Activated T-cell treated with anti-CD3 and anti-CD28 coated beads, Interleukin-2, amount 50 U/mL, for 48 hours (primary cell): ENCODE results near the gene ACSF3.
"Not testable (repeated sequence)": the region's sequence is repeated elsewhere in the genome, so short reads cannot be mapped to it uniquely, and the experiment has no call there.

Experiments used
- DNase-seq, 2 experiments: peaks; one replicate each; pipeline ENCODE4 v3.0.0-alpha.2; 2020

ACSF3 gene

DNA sequence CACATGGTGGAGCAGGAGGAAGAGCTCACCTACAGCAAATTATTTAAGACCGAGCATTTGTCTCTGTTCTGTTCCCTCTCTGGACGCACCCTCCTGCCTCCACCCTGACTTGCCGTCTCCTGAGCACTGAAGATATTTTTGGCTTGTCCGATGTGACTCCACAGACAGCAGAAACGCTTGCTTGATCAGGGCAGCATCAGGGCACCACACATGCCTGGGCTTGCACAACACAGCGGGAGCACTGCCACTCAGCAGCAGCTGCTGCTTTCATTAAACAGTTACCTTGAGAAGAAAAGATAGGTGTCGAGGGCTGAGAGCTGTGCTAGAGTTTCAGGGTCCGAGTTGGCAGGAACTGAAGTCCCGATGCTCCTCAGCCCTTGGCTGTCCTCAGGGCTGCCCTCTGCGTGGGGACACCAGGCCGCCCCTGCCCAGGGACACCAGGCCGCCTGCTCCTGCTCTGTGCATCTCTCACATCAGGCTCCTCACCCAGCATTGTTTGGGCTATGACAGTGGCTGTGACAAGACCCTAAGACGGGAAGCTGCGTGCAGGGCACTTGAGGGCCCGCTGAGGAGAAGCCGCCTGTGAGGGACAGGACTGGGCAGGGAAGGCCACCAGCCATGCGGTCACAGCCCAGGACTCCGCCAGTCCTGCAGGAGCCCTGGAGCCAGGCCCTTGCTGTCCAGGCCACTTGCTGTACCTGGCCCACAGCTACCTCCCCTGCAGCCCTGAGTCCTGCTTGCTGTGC lies 56.6 kb downstream of the ACSF3 start:
- DNase-seq, result no peak

DNA sequence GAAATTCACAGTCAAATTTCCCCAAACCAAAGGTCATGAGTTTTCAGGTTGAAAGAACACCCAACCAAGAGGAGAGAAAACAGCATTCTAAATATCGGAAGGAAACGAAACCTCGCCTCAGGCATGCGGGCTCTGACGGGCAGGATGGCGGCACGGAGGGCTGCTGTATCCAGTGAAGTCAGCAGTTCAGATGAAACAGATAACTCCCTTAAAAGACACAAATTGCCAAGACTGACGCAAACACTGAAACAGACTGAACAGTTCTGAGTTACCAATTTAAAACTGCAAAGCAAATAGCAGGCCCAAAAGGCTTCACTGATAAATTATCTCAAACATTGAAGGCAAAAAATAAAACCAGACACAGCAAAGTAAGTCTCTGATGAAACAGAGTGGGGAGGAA lies 57.3 kb downstream of the ACSF3 start:
- DNase-seq, result no peak

DNA sequence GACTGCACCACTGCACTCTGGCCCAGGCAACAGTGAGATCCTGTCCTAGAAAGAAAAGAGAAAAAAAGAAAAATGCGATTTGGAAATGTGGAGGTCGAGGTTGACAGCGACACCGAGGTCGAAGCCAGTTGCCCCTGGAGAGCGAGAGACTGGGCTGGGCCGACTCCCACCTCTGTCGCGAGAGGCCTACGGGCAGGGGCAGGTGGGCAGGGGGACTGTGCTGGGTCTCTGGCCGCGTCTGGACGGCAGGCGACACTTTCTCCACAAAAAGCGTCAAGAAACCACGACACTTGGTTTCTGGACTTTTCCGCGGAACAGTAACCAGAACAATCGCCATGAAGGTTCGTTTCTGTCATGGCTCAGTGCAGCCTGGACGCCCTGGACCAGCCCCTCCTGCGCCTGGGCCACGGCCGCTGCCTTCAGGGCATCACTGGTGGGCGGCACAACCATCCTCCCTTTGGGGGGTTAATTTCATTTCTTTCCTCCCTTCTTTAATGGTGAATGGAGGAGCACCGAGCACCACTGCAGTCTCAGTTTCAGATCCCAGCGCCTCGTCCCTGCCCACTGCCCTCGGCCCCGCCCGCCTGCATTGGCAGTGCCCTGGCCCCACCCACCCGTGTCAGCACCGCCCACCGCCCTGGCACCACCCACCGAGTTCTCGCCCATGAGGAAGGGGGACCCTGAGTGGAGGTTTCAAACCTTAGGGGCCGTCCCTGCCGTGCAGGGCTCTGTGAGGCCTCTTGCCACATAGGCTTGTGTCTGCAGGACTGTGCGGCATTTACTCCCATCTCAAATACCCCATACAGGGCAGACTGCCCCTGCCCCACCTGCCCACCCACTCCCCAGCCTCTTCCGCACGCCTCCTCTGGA lies 59.4 kb downstream of the ACSF3 start:
- no peak for DNase-seq

DNA sequence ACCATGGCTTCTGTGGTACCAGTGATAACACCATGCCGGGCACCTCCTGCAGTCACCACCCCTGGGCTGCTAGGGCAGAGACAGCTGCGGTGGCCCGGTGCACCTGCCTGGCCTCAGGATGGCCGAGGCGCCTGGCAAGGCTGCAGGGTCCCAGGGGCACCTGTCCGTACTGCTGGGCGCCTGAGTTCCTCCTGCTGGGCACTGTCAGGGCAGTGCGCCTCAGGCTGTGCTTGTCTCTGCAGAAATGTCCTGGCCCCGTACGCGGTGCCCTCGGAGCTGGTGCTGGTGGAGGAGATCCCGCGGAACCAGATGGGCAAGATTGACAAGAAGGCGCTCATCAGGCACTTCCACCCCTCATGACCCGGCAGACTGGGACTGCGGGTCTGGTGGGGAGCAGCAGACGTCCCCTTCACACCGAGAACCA lies 60.2 kb downstream of the ACSF3 start:
- no peak for DNase-seq

DNA sequence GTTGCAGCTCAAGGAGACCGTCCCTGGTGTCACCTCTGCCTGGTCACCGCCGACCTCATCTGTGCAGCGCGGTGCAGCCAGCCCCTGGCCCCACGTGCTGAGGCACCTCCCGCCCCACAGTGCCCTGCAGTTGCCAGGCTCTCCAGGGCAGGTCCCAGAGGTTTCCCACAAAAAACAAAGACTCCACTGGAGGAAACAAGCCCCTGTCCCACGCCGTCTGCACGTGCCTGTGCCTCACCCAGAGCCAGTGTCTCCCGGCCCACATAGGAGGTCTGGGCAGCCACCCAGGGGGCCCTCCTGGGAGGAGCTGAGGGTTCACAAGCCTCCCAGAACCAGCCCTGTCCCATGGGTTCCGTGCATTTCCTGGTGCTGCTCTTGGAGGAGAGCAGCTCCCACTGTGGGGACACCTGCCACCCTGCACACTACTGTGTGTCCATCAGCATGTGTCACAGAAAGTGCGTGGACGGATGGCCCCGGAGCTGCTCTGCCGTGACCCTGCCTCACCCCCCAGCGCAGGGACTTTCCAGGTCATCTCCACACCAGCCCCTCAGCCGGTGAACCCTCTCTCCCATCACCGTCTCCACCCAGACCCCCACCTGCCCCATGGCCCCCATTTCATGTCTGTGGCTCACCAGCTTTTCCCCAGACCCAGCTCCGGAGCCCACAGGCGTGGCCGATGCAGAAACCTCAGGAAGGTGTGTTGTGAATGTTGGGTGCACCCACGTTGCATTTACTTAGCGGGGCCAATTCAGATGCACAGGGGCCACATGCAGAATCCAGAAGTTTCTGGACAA lies 60.9 kb downstream of the ACSF3 start:
- DNase-seq, result no peak

DNA sequence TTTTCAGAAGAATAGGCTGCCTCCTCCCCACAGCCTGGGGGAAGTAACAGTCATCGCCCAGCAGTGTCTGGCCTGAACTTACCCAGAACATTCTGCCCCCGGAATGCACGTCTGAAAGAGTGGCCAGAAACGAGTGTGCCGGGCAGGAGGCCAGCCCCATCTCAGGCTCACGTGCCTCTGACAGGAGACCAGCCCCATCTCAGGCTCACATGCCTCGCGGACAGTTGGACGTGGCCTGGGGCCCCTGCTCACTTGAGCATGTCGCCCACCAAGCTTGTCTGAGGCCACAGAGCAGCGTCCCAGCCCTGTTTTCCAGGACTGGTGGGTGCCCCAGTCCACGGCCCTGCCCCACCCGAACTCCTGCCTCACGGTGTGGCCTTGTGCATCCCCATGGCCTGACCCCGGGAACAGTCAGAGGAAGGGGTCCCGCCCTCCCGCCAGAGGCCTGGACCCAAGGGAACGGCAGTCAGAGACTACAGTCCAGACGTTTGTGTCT lies 61.6 kb downstream of the ACSF3 start:
- no peak for DNase-seq

DNA sequence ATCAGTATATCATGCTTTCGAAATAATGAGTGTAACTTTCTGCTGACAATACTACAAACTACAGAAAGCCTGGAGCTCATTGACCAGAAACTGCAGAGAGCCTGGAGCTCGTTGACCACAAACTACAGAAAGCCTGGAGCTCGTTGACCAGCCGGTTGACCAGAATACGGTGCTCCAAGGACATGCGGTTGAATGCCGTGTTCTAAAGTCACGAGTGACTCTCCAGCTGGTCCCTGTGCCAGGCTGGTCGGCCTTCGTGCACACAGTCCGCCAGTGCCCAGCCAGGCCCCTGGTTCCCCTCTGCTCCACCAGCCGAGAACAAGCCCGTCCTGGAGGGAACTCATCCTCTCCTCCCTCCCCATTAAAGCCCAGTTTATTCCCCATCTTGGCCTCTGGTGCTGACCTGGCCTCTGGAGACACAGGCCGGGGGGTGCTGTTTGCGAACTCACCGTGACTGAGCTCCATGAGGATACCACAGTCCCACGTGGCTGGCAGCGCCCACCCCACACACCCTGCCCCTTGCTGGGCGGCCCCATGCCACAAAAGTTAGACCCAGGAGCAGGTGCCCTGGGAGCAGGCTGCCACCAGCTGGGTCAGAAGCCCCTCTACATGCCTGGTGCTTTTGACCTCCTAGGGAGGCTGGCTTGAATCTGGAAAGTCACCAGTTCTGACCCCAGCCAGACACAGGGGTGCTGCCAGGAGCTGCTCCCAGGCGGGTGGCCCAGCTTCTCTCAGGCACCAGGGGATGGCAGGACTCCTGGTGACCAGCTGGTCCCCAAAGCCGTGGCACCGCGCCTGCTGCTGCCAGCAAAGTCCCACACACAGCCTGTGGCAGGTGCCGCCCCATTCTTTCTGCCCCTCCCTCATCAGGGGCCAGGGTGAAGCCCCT lies 62.4 kb downstream of the ACSF3 start:
- no peak for DNase-seq

DNA sequence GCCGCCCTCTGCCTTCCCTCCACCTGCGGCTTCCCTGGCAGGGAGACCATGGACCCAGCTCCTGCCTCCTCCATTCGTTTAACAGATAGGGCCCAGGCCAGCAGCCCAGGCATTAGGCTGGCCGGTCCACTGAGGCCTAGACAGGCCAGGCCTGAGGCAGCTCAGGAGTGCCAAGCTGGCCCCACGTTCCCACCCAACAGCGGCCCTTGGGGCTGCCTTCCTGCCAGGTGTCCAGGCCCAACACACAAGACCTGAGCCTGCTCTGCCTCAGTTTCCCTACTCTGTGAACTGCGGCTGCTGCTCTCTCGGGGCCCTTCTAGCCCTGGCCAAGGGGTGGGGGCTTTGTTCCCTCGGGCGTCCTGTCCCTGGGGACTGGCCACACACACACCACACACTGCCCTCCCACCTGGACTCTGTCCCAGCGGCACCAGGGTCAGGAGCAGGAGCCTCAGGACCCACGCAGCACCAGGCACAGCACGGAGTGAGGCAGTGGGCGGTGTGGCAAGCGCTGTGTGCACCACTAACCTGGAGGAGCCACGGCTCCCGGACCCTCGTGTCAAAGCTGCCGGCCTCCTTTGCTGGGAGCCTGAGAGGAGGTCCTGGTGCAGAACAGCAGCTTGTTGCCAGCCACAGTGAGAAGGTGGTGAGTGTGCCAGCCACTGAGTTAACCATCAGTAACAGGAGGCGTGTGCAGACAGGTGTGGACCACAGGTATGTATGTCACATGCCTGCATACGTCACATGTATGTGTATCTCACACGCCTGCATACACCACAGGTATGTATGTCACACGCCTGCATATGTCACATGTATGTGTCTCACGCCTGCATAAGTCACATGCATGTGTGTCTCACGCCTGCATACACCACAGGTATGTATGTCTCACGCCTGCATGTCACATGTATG lies 63.3 kb downstream of the ACSF3 start:
- no peak for DNase-seq

DNA sequence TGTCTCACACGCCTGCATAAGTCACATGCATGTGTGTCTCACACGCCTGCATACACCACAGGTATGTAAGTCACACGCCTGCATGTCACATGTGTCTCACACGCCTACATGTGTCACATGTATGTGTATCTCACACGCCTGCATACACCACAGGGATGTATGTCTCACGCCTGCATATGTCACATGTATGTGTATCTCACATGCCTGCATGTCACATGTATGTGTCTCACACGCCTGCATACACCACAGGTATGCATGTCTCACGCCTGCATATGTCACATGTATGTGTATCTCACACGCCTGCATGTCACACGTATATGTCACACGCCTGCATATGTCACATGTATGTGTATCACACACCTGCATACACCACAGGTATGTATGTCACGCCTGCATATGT lies 64.1 kb downstream of the ACSF3 start:
- no peak for DNase-seq

DNA sequence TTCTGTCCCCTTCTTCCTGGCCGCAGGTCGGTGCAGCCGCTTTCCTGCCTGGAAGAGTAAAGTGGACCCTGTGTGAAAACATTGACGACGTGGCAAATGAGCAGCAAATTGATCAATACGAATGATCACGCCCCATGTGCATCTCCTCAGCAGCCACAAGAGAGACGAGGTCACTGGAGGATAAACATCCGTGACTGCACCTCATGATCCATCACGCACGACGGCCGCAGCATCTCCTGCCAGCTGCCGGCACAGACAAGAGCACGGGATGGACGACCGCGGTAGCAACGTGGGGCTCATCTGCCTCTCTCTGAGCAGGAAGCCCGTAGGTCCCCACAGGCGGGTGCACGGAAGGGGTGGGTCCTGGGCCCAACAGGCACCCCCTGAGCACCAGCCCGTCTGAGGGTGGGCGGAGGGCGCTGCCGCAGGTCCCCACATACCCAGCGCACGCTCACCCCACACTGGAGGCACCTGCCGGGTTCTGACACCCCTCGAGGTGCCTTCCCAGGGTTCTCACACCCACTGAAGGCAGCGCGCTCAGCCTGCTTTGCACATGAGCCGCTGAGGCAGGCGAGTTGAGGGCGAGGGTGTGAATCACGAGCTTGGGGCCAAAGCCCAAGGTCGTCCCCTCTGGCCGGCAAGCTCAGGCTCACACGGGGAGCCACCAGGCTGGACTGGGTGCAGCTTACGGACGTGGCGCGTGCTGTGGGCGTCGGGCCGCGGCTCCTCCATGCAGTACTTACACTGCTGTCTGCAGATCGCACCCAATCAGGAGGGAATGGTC lies 65.6 kb downstream of the ACSF3 start:
- DNase-seq, result no peak

DNA sequence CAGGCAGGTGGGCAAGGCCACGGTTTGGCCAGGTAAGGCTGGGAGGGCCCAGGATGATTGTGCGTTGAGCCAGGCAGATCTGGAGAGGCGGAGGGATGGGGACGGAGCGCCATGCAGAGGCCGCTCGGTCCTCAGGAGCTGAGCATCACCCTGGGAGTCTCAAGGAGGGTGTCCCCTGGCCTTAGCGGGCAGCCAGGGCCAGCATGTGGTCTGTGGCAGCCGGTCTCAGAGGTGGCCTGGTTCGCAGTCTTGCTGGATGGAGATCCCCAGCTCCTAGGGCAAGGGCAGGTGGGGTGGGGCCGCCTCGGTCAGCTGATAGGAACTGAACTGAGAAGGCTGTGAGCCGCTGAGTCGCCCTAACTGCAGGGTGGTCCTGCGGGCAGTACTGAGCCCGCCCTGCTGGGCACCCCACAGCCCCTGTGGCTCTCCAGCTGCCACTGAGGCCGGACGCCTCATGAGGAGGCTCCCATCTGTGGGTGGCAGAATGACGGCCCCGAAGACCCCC lies 66.2 kb downstream of the ACSF3 start:
- no peak for DNase-seq

DNA sequence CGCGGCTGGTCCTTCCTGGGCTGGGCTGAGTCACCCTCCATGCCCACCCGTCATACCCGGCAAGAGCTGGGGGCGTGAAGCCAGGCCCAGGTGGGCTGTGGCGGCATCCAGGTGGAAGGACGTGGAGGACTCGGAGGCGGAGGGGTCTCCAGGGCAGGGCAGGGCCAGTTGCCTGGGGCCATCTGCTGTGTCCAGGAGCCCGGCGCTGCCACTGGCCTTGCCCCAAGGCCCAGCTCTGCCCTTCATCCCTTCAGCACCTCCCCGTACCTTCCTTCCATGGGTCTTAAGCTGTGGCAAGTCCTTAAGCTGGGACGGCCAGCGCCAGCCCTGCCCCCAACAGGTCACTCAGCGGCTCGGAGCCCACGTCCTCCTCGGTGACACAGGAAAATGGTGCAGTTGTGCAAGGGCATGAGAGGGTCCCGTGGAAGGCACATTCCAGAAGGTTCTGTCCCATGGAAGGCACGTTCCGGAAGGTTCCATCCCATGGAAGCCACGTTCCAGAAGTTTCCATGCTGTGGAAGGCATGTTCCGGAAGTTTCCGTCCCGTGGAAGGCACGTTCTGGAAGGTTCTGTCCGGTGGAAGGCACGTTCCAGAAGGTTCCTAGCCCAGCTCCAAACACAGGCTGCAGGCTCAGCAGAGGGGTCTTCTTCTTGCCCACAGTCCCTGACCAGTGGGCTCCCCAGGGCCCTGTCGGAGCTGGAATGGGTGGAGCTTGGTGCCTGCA lies 67.5 kb downstream of the ACSF3 start:
- DNase-seq, result no peak

DNA sequence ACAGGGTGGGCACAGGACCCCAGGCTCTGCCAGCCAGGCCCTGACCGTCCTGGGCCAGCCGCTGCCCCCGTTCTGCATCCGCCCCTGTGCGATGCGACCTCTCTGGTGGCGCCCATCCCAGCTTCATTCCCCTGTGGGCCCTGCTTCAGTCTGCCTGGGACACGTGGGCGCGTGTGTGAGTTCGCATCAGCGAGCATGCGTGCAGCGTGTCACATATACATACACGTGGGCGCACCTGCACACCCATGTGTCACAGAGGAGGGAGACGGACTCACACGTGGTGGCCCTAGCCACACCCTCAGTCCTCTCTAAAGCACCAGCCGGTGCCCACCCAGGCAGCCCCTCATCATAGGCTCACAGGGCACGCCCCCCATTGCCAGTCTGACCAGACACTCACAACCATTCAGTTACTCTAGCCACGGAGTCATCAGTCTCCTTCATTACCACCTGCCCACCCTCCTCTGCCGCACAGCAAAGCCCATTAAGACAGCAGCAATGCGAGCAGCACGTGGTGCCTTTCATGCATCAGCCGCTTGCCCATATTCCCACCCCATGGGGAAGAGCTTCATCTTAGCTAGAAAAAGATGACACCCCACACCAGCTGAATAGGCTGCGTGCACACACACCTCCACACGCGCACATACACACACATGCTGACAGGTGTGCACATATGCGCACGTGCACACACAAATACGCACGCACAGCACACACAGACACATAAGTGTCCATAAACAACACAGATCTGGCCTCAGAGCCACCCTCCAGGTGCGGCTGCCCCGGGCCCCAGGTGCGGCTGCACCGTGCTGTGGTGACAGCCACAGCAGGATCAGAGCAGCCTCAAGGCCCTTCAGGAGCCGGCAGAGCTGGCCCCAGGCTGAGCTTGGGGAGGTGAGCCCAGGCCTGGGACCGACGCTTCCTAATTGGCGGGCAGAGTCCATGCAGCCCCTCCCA lies 68.4 kb downstream of the ACSF3 start:
- DNase-seq, result no peak

DNA sequence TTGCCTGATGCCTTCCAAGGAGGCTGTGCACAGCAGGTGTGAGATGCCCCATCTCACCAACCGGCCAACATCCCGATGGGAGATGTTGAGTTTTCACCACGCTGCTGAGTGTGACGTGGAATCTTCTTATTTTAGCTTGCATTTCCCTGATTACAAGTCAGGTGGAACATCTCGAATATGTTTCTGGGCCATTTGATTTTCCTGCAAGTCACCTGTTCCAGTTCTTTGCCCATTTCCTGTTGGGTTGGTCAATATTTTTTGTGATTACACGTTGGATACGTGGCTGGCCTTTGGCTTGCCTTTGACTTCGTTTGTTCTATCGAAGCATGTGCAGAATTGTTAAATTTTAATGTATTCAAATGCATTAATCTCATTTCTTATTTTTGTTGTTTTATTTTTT lies 69.6 kb downstream of the ACSF3 start:
- DNase-seq, result no peak

DNA sequence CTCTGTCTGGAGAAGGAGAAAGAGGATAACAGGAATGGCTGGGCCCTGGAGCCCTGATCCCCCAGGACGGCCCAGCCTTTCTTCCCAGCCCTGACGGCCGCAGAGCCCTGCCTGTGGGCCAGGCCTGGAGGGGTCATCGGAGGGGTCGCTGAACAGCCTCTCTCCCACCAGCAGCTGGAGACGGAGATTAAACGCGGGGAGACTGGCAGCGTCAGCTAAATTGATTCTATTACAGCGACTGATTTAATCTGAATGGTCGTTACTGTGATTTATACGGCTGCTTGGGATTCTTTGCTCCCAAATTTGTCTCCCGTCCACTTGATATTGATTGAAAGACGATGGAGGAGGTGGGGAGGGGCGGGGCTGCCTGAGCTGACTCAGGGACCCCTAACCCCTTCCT lies 70.8 kb downstream of the ACSF3 start:
- no peak for DNase-seq

DNA sequence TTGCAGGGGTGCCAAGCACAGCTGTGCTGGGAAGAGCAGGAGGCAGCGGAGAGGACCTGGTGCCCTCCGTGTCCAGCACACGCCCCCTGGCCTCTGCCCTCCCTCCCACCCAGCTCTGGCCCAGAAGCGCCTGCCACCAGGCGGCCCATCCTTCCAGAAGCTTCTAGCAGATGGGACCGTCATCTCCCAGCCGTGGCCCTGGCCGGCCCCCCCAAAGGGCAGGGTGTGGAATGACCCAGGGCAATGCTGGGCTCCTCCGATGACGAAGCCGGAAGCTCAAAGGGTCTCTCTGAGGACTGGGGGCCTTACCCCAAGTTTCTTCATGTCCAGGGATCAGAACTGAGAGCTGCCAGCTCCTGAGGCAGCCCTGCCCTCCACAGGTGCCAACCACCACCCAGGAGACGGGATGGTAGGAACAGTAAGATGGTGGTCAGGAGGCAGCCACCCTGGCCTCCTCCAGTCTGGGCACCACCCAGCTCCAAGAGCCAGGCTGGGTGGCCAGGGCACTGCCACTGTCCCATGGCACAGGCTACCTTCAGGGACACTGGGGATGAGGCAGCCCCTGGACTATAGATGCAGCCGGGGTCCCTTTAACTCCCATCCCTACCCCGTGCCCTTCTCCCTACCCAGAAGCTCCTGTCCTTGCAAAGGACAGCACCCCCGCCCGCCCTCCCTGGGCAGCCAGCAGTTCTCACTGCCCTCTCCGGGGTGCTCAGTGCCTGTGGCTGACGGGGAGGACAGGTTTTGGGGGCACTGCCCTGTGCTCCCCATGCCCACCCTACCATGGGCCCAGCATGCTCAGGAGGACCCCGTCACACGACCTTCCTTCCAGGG lies 71.4 kb downstream of the ACSF3 start:
- DNase-seq, result no peak

DNA sequence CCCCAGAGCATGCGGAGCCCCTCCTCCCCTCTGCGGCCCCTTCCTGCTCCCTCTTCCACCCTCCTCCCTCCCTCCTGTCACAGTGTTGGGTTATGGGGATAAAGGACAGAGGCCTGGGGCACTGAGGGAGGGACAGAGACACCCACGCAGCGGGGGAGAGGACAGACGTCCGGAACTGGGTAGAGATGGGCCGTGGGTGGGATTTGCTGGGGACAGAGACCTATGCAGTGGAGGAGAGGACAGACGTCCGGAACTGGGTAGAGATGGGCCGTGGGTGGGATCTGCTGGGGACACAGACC lies 72.0 kb downstream of the ACSF3 start:
- DNase-seq, result not testable (repeated sequence)
